Right renal pelvis (tissue), 4 donors: Measurements from ENCODE around the gene CRIM1. TPM values are rescaled to one million over a fixed set of nuclear protein-coding genes. Genes with fewer than 3 reads are reported as not detected.

Experiments used
- DNase-seq, 4 donors: peaks; one replicate each; pipeline ENCODE4 v3.0.0-alpha.2; 2013; ENCODE audit warnings: low read depth in 4 of 4, low spot score in 3 of 4, missing footprints in 1 of 4
- polyA plus RNA-seq, 4 donors: library from polyadenylated mRNA; unstranded; fragments of 120-200 nt; gene quantifications; one replicate each; pipeline ENCODE4 v1.2.1, GENCODE V29; 2013; ENCODE audit not compliant: insufficient read length in 4 of 4

CRIM1 gene
- polyA plus RNA-seq, 4 donors = 93.5 to 115 (median 103) TPM

- DNase-seq = no peak
Measured at GRCh38 chr2:36450466-36451196, 95.1 kb downstream of the CRIM1 start.

GRCh38 chr2:36451512-36451911, 95.9 kb downstream of the CRIM1 start:
- DNase-seq = no peak

GRCh38 chr2:36452260-36452659, 96.7 kb downstream of the CRIM1 start:
- DNase-seq = no peak

GRCh38 chr2:36453652-36454051, 98.1 kb downstream of the CRIM1 start:
- DNase-seq = no peak

GRCh38 chr2:36455011-36455410, 99.4 kb downstream of the CRIM1 start:
- no peak for DNase-seq

- no peak for DNase-seq
Measured at GRCh38 chr2:36455788-36456187, 100.2 kb downstream of the CRIM1 start.

GRCh38 chr2:36456227-36457175, 100.9 kb downstream of the CRIM1 start:
- no peak for DNase-seq

GRCh38 chr2:36458106-36458505, 102.5 kb downstream of the CRIM1 start:
- DNase-seq = no peak

- peak in 2 of 4 donors; percentile 49 to 57 for DNase-seq
Measured at GRCh38 chr2:36459725-36460137, 104.2 kb downstream of the CRIM1 start.

GRCh38 chr2:36461039-36461681, 105.6 kb downstream of the CRIM1 start:
- DNase-seq = no peak

- DNase-seq = no peak
Measured at GRCh38 chr2:36462311-36462935, 106.8 kb downstream of the CRIM1 start.

- DNase-seq = no peak
Measured at GRCh38 chr2:36463365-36463764, 107.8 kb downstream of the CRIM1 start.

GRCh38 chr2:36464006-36464721, 108.6 kb downstream of the CRIM1 start:
- no peak for DNase-seq

GRCh38 chr2:36466135-36466534, 110.6 kb downstream of the CRIM1 start:
- no peak for DNase-seq

GRCh38 chr2:36468463-36469105, 113.0 kb downstream of the CRIM1 start:
- no peak for DNase-seq

GRCh38 chr2:36469106-36469477, 113.5 kb downstream of the CRIM1 start:
- DNase-seq = no peak

- DNase-seq = no peak
Measured at GRCh38 chr2:36469710-36470109, 114.1 kb downstream of the CRIM1 start.

GRCh38 chr2:36473230-36473629, 117.7 kb downstream of the CRIM1 start:
- DNase-seq = no peak

- DNase-seq = no peak
Measured at GRCh38 chr2:36476411-36476810, 120.8 kb downstream of the CRIM1 start.

- no peak for DNase-seq
Measured at GRCh38 chr2:36477315-36477714, 121.7 kb downstream of the CRIM1 start.
